22Rv1 (cell line): ENCODE measurements around the gene RNF111.

ENCODE experiments used
- ZFX ChIP-seq: fragments of 450-650 bp; IDR thresholded peaks from 2 replicates; pipeline ENCODE4 v1.6.1; 2017; ENCODE audit warnings: antibody characterized with exemption, borderline replicate concordance
- TF ChIP-seq, protein P1 (sequence below): fragments of 450-650 bp; IDR thresholded peaks from 2 replicates; pipeline ENCODE4 v1.5.1; 2017; ENCODE audit warnings: mild to moderate bottlenecking

DNA sequence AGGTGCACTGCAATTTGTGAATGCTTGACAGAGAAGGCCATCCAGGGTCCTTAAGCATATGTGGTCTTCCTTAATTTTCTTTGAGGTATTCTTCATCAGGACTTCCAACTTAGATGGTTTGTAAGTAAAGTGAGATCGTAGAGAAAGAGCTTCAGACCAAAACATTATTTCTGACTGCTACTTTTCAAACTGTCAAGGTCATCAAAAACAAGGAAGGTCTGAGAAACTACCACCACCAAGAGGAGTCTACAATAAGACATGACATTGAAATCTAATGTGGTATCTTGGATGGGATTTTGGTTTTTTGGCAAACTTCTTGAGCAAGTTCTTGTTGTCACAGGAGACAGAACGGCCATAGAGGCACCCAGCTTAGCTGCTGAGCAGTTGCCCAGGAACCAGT, 20.0 kb upstream of the RNF111 start:
- TF ChIP-seq, protein P1, sequence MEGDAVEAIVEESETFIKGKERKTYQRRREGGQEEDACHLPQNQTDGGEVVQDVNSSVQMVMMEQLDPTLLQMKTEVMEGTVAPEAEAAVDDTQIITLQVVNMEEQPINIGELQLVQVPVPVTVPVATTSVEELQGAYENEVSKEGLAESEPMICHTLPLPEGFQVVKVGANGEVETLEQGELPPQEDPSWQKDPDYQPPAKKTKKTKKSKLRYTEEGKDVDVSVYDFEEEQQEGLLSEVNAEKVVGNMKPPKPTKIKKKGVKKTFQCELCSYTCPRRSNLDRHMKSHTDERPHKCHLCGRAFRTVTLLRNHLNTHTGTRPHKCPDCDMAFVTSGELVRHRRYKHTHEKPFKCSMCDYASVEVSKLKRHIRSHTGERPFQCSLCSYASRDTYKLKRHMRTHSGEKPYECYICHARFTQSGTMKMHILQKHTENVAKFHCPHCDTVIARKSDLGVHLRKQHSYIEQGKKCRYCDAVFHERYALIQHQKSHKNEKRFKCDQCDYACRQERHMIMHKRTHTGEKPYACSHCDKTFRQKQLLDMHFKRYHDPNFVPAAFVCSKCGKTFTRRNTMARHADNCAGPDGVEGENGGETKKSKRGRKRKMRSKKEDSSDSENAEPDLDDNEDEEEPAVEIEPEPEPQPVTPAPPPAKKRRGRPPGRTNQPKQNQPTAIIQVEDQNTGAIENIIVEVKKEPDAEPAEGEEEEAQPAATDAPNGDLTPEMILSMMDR: no peak
- TF ChIP-seq ZFX: no peak
